Right cardiac atrium (tissue), 5 donors: ENCODE measurements around the gene TRAPPC11. TPM values are rescaled to one million over a fixed set of nuclear protein-coding genes. Genes with fewer than 3 reads are reported as not detected.

ENCODE experiments used
- ATAC-seq, 2 donors: fragments of 200-7000 bp; cut with Tn5 transposase; one replicate each; pipeline versions ENCODE4 v1.8.0 to v1.9.1; 2020; ENCODE audit warnings: moderate library complexity in 2 of 2, mild to moderate bottlenecking in 1 of 2
- DNase-seq, 3 donors: peaks; one replicate each; pipeline ENCODE4 v3.0.0-alpha.2; 2020
- H3K27ac ChIP-seq: one replicate; pipeline ENCODE4 v1.5.1; 2013; ENCODE audit warnings: mild to moderate bottlenecking, low read length, control low read depth, moderate library complexity
- H3K27me3 ChIP-seq: one replicate; pipeline ENCODE4 v1.6.1; 2013; ENCODE audit not compliant: control insufficient read depth, insufficient read depth
- H3K4me1 ChIP-seq: one replicate; pipeline ENCODE4 v1.6.1; 2013; ENCODE audit warnings: low read length; ENCODE audit not compliant: control insufficient read depth, insufficient read depth
- H3K4me3 ChIP-seq: one replicate; pipeline ENCODE4 v1.5.1; 2013; ENCODE audit warnings: low read length, control low read depth
- H3K9me3 ChIP-seq: one replicate; pipeline ENCODE4 v1.6.1; 2013; ENCODE audit warnings: low read length; ENCODE audit not compliant: control insufficient read depth
- WGBS: extraction: QIAGEN DNeasy Blood & Tissue Kit; methylation state at CpG from one replicate; pipeline ENCODE4 v1.1.7; 2013; 5-methylcytosine and 5-hydroxymethylcytosine counted together
- intact Hi-C, 4 donors: fragments of 100-400 bp; cut with DNase I; formaldehyde crosslinking; loops; one replicate each; pipeline versions ENCODE4 v1.11.0 to v1.14.0; 2022 to 2023
- polyA plus RNA-seq: library from polyadenylated mRNA; stranded (reverse); fragments of 200-250 nt; gene quantifications from one replicate; pipeline ENCODE4 v1.2.3, GENCODE V29; 2013
- total RNA-seq, 4 donors: library from RNA; stranded (reverse); fragmentation: NEBNext Ultra II Directional; extraction: Animal tissue kit (Norgen Biotek cat#: 25700); gene quantifications; one replicate each; pipeline ENCODE4 v1.2.1, GENCODE V29; 2021
- donor health status: healthy with polysubstance abuse.
- donor health status: DM: no; HTN: yes; CAD: no.
- donor health status: DM: no; HTN: no; CAD: no.
- donor health status: DM: no; HTN: yes; CAD: no; lungs with severe emphysema.
- donor health status: DM: yes; HTN: yes; CAD: no.

The TRAPPC11 gene
- total and polyA plus RNA-seq, 5 donors: 12.6 to 21.4 (median 20.3) TPM

DNA sequence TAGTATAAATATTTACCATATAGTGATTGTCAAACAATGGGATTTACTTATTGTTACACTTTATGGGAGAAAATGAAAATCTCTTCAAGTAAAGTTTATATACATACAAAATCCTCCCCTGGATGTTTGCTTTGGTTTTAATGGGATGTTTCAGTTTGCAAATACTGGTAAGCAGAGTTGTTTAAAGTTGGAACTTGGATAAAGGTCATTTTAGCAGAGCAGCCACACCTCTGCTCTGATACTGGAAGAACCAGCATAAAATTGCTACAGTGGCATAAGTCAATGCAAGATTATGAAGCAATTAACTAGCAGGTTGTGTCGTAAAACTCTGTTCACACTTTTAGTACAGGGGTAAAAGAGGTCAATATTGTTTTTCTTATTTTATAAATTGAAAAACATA lies 101.2 kb downstream of the TRAPPC11 start:
- H3K4me1 ChIP-seq: peaks cover 3% of the 10 kb centered on the region
- H3K9me3 ChIP-seq: no peaks in the 10 kb centered on the region
- 70% methylated on average over 1 of the region's 1 CpG for WGBS
- H3K27me3 ChIP-seq: no peaks in the 10 kb centered on the region
- no peak overlapping the region for H3K4me3 ChIP-seq
- DNase-seq: no peak
- ATAC-seq: no peak
- intact Hi-C loops: no loop called here
- H3K27ac ChIP-seq: no peak overlapping the region

Other genes with a start within 250 kb of the TRAPPC11 start
- 10 to 100 TPM; 10.1 to 13.1 (median 11.5) TPM for gene CDKN2AIP, start 214.7 kb upstream of the TRAPPC11 start, total RNA-seq
- gene CDKN2AIP, start 214.7 kb upstream of the TRAPPC11 start, polyA plus RNA-seq: 8.7 TPM
- gene ING2, start 154.2 kb upstream of the TRAPPC11 start, total RNA-seq: 10 to 100 TPM in 1 of 4 donors, 1 to 10 TPM in 3; 5.4 to 10.5 (median 7.2) TPM
- gene ING2, start 154.2 kb upstream of the TRAPPC11 start, polyA plus RNA-seq: 10.1 TPM
- 10 to 100 TPM; 15.9 to 21.4 (median 18.2) TPM for gene RWDD4, start 108 bp upstream of the TRAPPC11 start, total RNA-seq
- gene RWDD4, start 108 bp upstream of the TRAPPC11 start, polyA plus RNA-seq: 14.2 TPM
- gene STOX2, start 246.0 kb downstream of the TRAPPC11 start, total RNA-seq: 10 to 100 TPM; 12.8 to 19.1 (median 17.3) TPM
- gene STOX2, start 246.0 kb downstream of the TRAPPC11 start, polyA plus RNA-seq: 2.5 TPM